Muscle of leg (tissue), 11 donors: ENCODE data around the gene KCNC1. TPM values are rescaled to one million over a fixed set of nuclear protein-coding genes. Genes with fewer than 3 reads are reported as not detected.
A peak's percentile ranks its signal among the peaks of the same experiment; 100 is the strongest.

Experiments used
- DNase-seq: peaks from one replicate; pipeline ENCODE4 v3.0.0; 2013
- H3K27ac ChIP-seq: one replicate; pipeline ENCODE4 v1.5.1; 2013; ENCODE audit warnings: mild to moderate bottlenecking, low read length, control low read depth
- H3K27me3 ChIP-seq: one replicate; pipeline ENCODE4 v1.6.1; 2013; ENCODE audit warnings: low read length; ENCODE audit not compliant: control insufficient read depth, insufficient read depth
- H3K36me3 ChIP-seq: one replicate; pipeline ENCODE4 v1.6.1; 2013; ENCODE audit warnings: low read length; ENCODE audit not compliant: control insufficient read depth, insufficient read depth
- H3K4me1 ChIP-seq: one replicate; pipeline ENCODE4 v1.6.1; 2013; ENCODE audit warnings: low read length; ENCODE audit not compliant: control insufficient read depth, insufficient read depth
- H3K4me3 ChIP-seq: one replicate; pipeline ENCODE4 v1.5.1; 2013; ENCODE audit warnings: low read length, control low read depth
- H3K9me3 ChIP-seq: replicated peaks from 2 replicates; pipeline ENCODE4 v1.6.1; 2013; ENCODE audit warnings: low read depth, low read length; ENCODE audit not compliant: control insufficient read depth
- WGBS: methylation state at CpG from one replicate; pipeline ENCODE4 v1.1.5; 2013; ENCODE audit warnings: missing lambda C conversion rate; ENCODE audit not compliant: insufficient coverage; 5-methylcytosine and 5-hydroxymethylcytosine counted together
- polyA plus RNA-seq, 8 donors: library from polyadenylated mRNA; unstranded; fragments of 120-200 nt; gene quantifications; one replicate each; pipeline versions ENCODE4 v1.2.1 to v1.2.3, GENCODE V29; 2013; ENCODE audit warnings: inconsistent platforms in 1 of 8, low replicate concordance in 1 of 8; ENCODE audit not compliant: insufficient read length in 8 of 8, insufficient read depth in 1 of 8
- total RNA-seq: library from RNA; stranded (reverse); fragments of 120-200 nt; gene quantifications from one replicate; pipeline ENCODE4 v1.2.4, GENCODE V29; 2013

The KCNC1 gene
- total and polyA plus RNA-seq, 9 donors = 0.18 to 2.1 (median 1.00) TPM

DNA sequence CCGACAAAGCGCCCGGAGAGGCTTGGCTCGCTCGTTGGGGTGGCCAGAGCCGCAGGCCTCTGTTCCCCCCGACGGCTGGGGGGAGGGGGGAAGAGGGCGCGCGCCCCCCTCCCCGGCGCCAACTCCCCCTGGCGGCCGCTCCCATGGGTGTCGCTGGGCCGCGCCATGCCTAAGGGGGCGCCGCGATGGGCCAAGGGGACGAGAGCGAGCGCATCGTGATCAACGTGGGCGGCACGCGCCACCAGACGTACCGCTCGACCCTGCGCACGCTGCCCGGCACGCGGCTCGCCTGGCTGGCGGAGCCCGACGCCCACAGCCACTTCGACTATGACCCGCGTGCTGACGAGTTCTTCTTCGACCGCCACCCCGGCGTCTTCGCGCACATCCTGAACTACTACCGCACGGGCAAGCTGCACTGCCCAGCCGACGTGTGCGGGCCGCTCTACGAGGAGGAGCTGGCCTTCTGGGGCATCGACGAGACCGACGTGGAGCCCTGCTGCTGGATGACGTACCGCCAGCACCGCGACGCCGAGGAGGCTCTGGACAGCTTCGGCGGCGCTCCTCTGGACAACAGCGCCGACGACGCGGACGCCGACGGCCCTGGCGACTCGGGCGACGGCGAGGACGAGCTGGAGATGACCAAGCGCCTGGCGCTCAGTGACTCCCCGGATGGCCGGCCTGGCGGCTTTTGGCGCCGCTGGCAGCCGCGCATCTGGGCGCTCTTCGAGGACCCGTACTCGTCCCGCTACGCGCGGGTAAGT, 1.4 kb downstream of the KCNC1 start:
- no peaks in the 10 kb centered on the region for H3K9me3 ChIP-seq
- peak overlapping the region; percentile 21 for H3K4me3 ChIP-seq
- H3K4me1 ChIP-seq = peaks cover 30% of the 10 kb centered on the region
- 5% methylated on average over 100 of the region's 102 CpGs for WGBS
- peaks cover 70% of the 10 kb centered on the region for H3K27me3 ChIP-seq
- no peak for DNase-seq
- H3K36me3 ChIP-seq = no peaks in the 10 kb centered on the region
- no peak overlapping the region for H3K27ac ChIP-seq

DNA sequence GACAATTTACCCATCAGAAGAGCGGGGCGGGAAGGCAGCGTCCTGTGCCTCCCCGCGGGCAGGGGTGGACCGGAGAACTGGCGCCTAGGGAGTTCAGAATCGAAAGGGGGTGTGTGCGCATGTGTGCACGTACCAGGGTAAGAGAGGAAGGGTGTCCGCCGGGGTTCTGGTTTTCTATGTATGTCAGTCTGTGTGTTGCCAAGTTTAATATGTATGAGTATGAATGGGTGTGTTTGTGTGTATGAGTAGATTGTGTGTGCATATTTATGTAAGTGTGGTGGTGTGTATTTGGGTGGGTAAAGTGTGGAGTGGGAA, 2.0 kb downstream of the KCNC1 start:
- Histone ChIP-seq H3K27ac (no peak overlapping the region), H3K4me1 (peaks cover 28% of the 10 kb centered on the region), H3K4me3 (no peak overlapping the region), H3K9me3 (no peaks in the 10 kb centered on the region), H3K27me3 (peaks cover 70% of the 10 kb centered on the region), H3K36me3 (no peaks in the 10 kb centered on the region)
- 17% methylated on average over 10 of the region's 12 CpGs for WGBS
- no peak for DNase-seq

DNA sequence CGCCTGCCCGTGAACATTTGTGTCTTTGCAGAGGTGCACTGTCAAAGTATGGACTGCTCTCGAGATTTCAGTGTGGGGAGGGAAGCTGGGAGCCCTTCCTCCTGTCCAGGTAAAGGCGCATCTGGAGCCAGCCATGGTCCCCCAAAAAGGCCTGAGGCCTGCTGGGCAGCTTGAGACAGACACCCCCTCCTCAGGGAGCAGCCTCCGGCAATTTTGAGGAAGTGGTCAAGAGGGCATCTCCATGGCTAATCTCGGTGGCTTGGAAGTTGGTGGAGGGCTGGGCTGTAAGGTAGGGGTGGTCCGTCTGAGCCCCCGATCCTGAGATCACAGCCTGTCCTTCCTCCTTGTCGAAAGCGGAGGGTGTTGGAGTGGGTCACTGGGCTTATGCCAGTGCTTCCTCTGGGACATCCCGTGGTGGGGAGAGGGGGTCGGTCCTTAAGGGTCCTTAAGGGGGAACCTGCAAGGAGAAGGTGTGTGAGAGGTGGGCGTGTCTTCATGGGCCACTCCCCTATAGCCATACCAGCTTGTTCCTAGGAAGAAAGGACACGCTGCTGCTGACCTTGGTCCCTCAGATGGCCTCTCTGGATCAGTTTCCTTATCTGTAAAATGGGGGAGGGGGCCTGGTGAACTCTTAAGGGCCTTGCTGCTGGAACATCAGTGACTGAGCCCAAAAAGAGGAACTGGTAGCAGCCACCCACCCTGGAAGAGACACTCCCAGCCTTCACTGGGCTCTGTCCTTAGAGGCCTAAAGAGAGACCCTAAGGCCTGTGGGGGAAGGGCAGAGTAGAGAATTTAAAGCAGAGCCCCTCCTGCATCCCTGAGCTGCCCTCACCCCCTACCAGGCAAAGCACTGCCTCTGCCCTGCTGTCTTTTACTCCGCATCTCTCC, 2.6 kb downstream of the KCNC1 start:
- WGBS = 58% methylated on average over 7 of the region's 15 CpGs
- Histone ChIP-seq H3K4me1 (peaks cover 28% of the 10 kb centered on the region), H3K27me3 (peaks cover 67% of the 10 kb centered on the region), H3K27ac (no peak overlapping the region), H3K9me3 (no peaks in the 10 kb centered on the region), H3K4me3 (no peak overlapping the region), H3K36me3 (no peaks in the 10 kb centered on the region)
- no peak for DNase-seq

DNA sequence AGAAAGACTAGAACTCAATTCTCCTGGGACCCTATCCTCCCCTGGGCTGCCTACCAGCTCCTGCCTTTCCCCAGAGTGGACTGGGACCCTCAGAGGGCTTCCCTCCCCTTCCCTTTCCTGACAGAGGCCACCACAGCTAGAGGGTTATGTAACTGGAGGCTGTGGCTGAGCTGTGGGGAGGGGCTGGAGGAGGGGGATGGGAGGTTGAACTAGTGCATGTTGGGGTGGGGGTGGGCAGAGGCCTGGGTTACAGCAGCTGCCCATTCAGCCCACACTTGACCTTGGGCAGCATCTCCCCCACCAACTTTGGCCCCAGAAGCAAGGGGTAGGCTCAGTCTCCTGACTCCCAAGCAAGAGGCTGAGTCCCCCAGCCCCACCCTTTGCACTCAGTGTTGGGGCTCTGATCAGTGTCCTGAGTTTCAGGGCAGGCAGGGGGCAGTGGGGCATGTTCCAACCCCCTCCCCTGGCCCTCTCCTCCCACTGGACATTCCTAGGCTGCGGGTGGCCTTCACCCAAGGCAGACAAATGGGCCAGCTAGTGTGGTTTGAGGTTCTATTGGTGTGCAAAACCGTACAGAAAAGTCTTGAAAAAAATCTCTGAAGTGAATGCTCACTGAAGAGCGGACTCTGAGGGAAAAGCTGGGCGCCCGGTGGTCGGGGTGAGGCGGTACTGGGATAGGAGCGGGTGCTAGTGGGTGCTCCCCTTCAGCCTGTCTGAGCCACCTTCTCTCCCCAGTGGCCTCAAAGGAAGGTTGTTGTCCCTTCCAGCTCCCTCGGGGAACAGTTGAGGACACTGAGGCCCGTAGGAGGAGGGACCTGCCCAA, 3.8 kb downstream of the KCNC1 start:
- Histone ChIP-seq H3K36me3 (no peaks in the 10 kb centered on the region), H3K27me3 (peaks cover 59% of the 10 kb centered on the region), H3K9me3 (no peaks in the 10 kb centered on the region), H3K27ac (no peak overlapping the region), H3K4me3 (no peak overlapping the region), H3K4me1 (peaks cover 28% of the 10 kb centered on the region)
- 46% methylated on average over 6 of the region's 10 CpGs for whole genome bisulfite sequencing
- no peak for DNase-seq

DNA sequence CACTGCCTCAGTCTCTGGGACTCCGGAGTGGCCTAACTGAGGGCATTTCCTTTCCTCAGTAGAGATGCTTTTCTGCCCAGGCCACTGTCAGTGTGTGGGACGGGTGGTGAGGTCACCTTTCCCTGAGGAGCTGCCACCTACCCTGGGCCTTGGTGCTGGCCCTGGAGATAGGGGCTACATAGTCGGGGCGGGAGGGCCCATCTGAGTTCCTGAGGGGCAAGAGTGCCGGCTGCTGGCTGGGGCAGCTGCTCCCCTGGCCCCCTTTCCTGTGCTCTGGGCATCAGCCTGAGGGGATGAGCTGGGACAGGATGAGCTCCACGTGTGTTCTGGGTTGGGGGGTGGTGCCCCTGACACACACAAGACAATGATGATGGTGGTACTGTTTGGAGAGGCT, 5.4 kb downstream of the KCNC1 start:
- Histone ChIP-seq H3K4me1 (peaks cover 18% of the 10 kb centered on the region), H3K27ac (no peak overlapping the region), H3K36me3 (no peaks in the 10 kb centered on the region), H3K4me3 (no peak overlapping the region), H3K27me3 (peaks cover 53% of the 10 kb centered on the region), H3K9me3 (no peaks in the 10 kb centered on the region)
- no peak for DNase-seq
- WGBS = 58% methylated on average over 5 of the region's 6 CpGs

DNA sequence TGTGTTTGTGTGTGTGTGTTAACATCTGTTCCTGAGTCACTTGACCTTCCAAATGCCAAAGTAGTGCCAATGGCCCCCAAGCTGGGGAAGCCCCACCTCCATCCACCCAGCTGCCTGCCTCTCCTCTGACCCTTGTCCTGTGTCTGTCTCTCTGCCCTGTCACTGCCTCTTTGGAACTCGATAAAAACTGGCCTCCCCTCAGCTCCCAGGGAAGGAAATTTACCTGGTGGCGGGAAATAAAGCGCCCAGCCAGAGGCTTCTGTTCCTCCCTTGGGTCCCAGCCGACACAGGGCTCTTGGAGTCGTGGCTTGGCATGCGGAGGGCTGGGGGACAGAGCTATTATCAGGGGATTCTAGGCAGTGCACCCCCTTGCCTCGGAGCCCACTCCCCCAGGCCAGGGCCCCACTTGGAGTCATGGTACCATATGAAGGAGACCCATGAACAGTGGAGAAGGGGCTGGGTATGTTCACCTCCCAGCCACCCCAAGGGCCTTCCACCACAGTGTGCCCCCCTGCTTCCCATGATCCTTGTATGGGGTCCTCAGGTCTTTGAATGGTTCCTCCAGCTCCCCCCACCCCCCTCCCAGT, 6.2 kb downstream of the KCNC1 start:
- no peak for DNase-seq
- Histone ChIP-seq H3K4me1 (peaks cover 12% of the 10 kb centered on the region), H3K27ac (no peak overlapping the region), H3K36me3 (no peaks in the 10 kb centered on the region), H3K9me3 (no peaks in the 10 kb centered on the region), H3K27me3 (peaks cover 48% of the 10 kb centered on the region), H3K4me3 (no peak overlapping the region)
- WGBS = 39% methylated on average over 3 of the region's 7 CpGs

DNA sequence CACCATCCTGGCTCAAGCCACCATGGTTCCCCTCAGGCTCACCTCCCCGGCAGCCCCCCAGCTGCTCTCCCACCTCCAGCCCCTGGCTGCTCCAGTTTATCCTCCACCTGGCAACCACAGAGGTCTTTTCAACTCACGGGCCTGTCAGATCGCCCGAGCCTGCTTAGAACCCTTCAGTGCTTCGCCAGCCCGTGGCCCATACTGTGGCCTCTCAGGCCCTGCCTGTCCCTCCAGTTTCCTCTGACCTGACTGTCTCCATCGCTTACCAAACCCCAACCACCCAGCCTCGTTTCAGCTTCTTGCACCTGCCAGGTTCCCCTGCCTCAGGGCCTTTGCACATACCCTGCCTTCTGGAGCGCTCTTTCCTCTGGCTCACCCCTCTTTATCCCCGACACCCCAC, 6.9 kb downstream of the KCNC1 start:
- WGBS = 92% methylated on average over 10 of the region's 10 CpGs
- peaks cover 6% of the 10 kb centered on the region for H3K4me1 ChIP-seq
- no peaks in the 10 kb centered on the region for H3K9me3 ChIP-seq
- peaks cover 40% of the 10 kb centered on the region for H3K27me3 ChIP-seq
- H3K36me3 ChIP-seq = no peaks in the 10 kb centered on the region
- no peak overlapping the region for H3K4me3 ChIP-seq
- no peak for DNase-seq
- H3K27ac ChIP-seq = no peak overlapping the region

DNA sequence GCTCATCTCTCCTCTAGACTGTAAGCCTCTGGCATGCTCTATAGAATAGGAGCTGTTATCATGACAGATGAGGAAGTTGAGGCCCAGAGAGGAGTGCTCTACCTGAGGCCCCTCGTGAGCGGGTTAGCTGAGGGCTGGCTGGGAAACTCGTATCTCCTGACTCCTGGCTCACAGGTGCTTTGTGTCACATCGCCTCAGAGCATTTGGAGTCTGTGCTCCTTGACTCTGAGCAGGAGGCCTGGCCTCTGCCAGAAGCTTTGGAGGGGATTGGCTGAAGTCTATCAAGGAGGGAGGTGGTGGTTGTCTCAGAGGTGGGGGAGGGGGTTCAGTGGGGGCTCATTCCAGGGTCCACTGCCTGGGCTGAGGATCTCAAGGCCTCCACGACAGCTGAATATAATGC, 7.4 kb downstream of the KCNC1 start:
- H3K4me3 ChIP-seq = no peak overlapping the region
- no peak overlapping the region for H3K27ac ChIP-seq
- peaks cover 35% of the 10 kb centered on the region for H3K27me3 ChIP-seq
- H3K9me3 ChIP-seq = no peaks in the 10 kb centered on the region
- no peaks in the 10 kb centered on the region for H3K36me3 ChIP-seq
- 53% methylated on average over 5 of the region's 5 CpGs for WGBS
- no peak for DNase-seq
- peaks cover 7% of the 10 kb centered on the region for H3K4me1 ChIP-seq

DNA sequence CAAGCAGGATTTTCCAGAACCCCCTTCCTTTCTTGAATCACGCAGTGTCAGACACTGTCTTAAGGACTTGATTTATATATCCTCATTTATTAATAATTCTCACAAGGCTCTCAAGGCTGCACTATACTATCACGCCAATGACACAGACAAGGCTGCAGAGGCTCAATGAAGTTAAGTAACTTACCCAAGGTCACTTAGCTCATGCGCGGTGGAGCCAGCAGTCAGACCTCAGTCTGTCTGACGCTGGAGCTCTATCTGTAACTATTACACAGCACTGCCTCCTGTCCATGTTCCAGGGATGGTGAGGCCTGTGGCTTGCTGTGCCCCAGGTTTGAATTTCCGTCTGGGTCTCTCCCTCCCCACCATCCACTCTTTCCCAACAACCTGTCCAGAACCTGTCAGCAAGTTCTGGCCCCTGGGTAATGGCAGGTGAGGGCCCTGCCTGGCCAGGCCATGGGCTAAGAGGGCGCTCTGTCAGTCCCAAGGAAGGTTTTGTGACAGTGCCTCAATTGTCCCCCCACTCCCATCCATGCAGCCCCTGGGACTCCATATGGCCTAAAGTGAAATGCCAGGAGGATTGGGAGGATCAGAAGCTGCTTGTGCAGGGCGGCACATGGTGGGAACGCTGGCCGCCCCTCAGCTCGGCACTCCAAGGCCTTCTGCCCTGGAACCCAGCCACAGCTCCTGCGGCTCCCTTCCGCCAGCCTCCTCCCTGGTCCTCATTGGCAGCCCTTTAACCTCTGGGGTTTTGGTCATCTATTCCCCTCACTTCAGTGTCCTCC, 8.6 kb downstream of the KCNC1 start:
- peaks cover 14% of the 10 kb centered on the region for H3K4me1 ChIP-seq
- no peaks in the 10 kb centered on the region for H3K36me3 ChIP-seq
- no peak for DNase-seq
- no peak overlapping the region for H3K27ac ChIP-seq
- WGBS = 75% methylated on average over 12 of the region's 13 CpGs
- no peak overlapping the region for H3K4me3 ChIP-seq
- H3K9me3 ChIP-seq = no peaks in the 10 kb centered on the region
- peaks cover 23% of the 10 kb centered on the region for H3K27me3 ChIP-seq
